ENCODE results near the gene MORN5.

MORN5 gene

DNA sequence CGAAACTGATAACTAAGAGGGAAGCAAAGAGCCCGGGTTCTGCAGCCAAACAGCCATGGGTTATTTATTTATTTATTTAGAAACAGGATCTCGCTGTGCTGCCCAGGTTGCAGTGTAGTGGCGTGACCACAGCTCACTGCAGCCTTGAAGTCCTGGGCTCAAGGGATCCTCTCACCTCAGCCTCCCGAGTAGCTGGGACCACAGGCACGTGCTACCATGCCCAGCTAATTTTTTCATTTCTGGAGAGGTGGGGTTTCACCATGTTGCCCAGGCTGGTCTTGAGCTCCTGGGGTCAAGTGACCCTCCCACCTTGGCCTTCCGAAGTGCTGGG lies 24.2 kb upstream of the MORN5 start:
- no peak for DNase-seq (ENCODE audit: low read depth)
- TF ChIP-seq, protein P1, sequence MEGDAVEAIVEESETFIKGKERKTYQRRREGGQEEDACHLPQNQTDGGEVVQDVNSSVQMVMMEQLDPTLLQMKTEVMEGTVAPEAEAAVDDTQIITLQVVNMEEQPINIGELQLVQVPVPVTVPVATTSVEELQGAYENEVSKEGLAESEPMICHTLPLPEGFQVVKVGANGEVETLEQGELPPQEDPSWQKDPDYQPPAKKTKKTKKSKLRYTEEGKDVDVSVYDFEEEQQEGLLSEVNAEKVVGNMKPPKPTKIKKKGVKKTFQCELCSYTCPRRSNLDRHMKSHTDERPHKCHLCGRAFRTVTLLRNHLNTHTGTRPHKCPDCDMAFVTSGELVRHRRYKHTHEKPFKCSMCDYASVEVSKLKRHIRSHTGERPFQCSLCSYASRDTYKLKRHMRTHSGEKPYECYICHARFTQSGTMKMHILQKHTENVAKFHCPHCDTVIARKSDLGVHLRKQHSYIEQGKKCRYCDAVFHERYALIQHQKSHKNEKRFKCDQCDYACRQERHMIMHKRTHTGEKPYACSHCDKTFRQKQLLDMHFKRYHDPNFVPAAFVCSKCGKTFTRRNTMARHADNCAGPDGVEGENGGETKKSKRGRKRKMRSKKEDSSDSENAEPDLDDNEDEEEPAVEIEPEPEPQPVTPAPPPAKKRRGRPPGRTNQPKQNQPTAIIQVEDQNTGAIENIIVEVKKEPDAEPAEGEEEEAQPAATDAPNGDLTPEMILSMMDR (IDR thresholded peaks at IDR 0.05; ENCODE audit: insufficient read depth, low read depth, low read length, missing control alignments) = no peak
- H3K4me3 ChIP-seq (ENCODE audit: low read length) = no peak overlapping the region

DNA sequence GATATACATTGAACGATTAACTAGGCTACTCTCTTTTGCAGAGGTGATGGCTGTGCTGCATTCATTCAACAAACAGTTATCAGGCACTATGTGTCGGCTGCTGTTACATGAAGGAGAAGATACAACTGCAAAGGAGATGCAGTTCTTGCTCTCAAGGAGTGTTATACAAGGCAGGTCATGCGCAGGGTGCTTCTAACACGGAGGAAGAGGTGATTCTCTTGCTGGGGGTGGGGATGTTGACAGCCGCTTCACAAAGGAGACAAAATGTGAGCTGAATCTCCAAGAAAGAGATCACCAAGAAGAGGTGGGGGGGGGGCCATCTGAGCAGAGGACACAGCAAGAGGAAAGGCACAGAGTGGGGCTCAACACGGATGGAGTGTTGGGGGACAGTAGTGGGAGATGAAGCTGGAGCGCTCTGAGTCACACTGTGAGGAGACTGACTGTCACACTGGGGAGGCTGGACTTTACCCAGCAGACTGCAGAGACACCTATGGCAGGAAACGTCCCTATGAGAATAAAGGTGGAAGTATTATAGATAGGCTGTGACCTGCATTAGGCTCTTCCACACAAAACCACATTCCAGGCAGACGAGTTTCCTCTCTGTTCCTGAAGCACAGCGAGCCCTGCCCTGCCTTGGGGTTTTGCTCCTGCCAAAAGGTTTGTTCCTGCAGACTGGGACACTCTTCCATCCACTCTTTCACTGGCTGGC lies 21.0 kb upstream of the MORN5 start:
- DNase-seq (ENCODE audit: low read depth) = peak; percentile 82
- no peak overlapping the region for H3K4me3 ChIP-seq (ENCODE audit: low read length)
- TF ChIP-seq, protein P1 (IDR thresholded peaks at IDR 0.05; ENCODE audit: insufficient read depth, low read depth, low read length, missing control alignments) = no peak

DNA sequence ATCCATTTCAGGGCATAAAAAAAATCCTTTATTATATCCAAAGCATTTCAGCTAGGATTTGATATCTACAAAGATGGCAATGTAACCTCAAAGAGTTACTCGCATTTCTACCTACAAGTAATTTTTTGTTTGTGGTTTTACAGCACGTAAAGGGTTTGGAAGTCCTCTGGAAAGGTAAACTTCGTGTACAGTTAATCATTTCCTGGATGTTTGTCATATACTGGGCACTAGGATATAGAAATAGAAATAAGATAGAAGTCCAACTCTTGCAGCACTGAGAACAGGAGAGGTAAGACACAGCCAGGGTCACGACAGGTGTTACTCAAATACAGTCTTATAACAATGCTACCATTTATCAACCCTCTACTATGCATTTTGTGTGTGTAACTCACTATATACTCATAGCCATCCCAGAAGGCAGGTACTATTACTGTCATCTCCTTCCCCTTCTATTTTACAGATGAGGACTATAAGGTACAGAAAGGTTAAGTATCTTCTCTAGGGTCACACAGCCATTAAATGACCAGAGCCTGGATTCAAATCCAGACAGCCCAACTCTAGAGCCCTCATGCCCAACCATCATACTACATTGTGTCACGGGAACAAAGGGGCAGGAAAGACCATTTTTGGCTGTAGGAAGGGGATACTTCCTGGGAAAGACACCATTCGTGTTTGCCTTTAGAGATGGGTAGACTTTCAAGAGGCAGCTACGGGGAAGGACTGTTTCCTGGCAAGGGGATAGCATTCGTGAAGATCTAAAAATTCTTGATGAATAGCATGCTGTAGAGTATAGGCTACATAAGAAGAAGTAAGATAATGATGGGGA lies 19.1 kb upstream of the MORN5 start:
- TF ChIP-seq, protein P1 (IDR thresholded peaks at IDR 0.05; ENCODE audit: insufficient read depth, low read depth, low read length, missing control alignments) = no peak
- H3K4me3 ChIP-seq (ENCODE audit: low read length) = no peak overlapping the region
- DNase-seq (ENCODE audit: low read depth) = peak; percentile 23

DNA sequence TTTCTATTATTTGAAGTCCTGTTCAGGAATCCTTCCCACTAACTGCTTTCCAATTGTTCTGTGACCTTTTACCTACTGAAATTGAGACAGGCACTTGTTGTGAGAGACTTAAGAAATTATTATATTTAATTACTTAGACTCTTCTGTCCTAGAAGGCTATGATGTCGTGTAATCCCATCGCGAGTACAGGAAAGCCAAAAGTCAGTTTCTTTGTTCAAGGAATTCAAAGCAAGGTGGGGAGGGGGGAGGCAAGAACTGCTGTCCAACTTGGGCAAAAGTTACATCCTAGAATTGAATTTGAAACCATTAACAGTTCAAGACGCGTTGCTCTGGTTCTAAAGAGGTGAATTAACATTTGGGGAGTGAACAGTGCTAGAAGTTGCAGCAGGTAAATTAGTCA lies 18.0 kb upstream of the MORN5 start:
- DNase-seq (ENCODE audit: low read depth) = no peak
- no peak overlapping the region for H3K4me3 ChIP-seq (ENCODE audit: low read length)
- TF ChIP-seq, protein P1 (IDR thresholded peaks at IDR 0.05; ENCODE audit: insufficient read depth, low read depth, low read length, missing control alignments) = no peak

DNA sequence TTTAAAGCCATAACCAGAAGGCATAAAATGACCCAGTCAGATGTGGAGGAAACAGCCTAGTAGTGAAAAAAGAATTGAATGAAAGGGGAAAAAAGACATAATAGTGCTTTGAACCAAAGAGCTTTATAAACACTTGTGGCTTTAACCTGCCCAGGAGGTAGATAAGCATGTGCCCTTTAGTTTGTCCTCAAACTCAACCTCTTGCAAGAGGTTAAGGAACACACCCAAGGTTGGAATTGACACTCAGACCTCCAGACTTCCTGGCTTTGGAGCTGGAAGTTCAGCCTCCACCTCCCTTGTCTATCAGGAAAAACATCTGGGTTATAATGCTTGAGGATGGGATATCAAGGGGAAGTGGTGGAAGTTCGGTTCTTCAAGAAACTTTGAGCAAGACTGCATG lies 16.4 kb upstream of the MORN5 start:
- TF ChIP-seq, protein P1 (IDR thresholded peaks at IDR 0.05; ENCODE audit: insufficient read depth, low read depth, low read length, missing control alignments) = no peak
- no peak for DNase-seq (ENCODE audit: low read depth)
- no peak overlapping the region for H3K4me3 ChIP-seq (ENCODE audit: low read length)

DNA sequence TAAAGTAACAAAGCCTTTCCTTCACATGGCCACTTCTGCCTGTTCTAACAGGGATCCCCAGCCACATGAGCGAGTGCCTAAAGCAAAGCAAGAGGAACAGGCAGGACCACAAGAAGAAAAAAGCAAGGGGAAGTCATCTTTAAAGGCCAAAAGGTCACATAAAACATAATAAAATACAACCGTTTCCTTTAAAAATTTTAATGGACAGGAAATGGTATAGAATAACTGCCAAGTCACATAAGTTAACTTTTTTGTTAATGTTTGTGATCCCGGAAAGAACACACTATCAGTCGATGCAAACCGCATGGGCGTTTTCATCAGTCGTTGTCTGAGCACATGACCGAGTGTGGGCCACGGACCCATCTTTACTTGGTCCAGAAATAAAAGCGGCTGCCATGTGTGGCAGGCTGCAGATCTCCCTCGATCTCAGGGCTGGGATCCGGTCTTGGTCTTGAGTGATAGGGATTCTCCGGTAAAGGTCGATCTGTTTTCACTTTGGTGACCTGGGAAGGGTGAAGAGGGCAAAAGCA lies 15.8 kb upstream of the MORN5 start:
- TF ChIP-seq, protein P1 (IDR thresholded peaks at IDR 0.05; ENCODE audit: insufficient read depth, low read depth, low read length, missing control alignments) = no peak
- H3K4me3 ChIP-seq (ENCODE audit: low read length) = no peak overlapping the region
- DNase-seq (ENCODE audit: low read depth) = no peak
